Activated T-helper 2 cell treated with anti-CD3 and anti-CD28 coated beads, Interferon-gamma antibody, Interleukin-2, Interleukin-4, amounts not matched to agents 10 μg/mL and 5 μg/mL and 100 μg/mL, durations not matched to agents 14 hours and 24 hours and 36 hours (primary cell): Measurements from ENCODE around the gene RGMB. TPM values are rescaled to one million over a fixed set of nuclear protein-coding genes. Genes with fewer than 3 reads are reported as not detected.
A peak's percentile ranks its signal among the peaks of the same experiment; 100 is the strongest.
"Not testable (repeated sequence)": the region's sequence is repeated elsewhere in the genome, so short reads cannot be mapped to it uniquely, and the experiment has no call there.

Experiments
- DNase-seq: peaks from one replicate; pipeline ENCODE4 v3.0.0; 2021; ENCODE audit warnings: low spot score
- H3K27ac Mint-ChIP-seq: one replicate; pipeline ENCODE4 v1.8.0; 2021; ENCODE audit warnings: mixed read lengths
- H3K27me3 Mint-ChIP-seq: one replicate; pipeline ENCODE4 v1.8.0; 2021; ENCODE audit warnings: low read depth, mixed read lengths
- H3K36me3 Mint-ChIP-seq: one replicate; pipeline ENCODE4 v1.8.0; 2021; ENCODE audit warnings: low read depth, mixed read lengths
- H3K4me1 Mint-ChIP-seq: one replicate; pipeline ENCODE4 v1.8.0; 2021; ENCODE audit warnings: low read depth, mixed read lengths
- H3K4me3 Mint-ChIP-seq: one replicate; pipeline ENCODE4 v1.8.0; 2021; ENCODE audit warnings: low read depth, mild to moderate bottlenecking, moderate library complexity, mixed read lengths
- H3K9me3 Mint-ChIP-seq: one replicate; pipeline ENCODE4 v1.8.0; 2021; ENCODE audit warnings: mixed read lengths
- intact Hi-C: fragments of 100-400 bp; cut with micrococcal nuclease; formaldehyde crosslinking; loops from one replicate; pipeline ENCODE4 v1.15.1; 2023
- total RNA-seq: library from RNA; stranded (reverse); gene quantifications from 2 replicates; pipeline ENCODE4 v1.2.3, GENCODE V29; 2022

The RGMB gene
- total RNA-seq = 0.18 and 0.39 TPM in 2 replicates

DNA sequence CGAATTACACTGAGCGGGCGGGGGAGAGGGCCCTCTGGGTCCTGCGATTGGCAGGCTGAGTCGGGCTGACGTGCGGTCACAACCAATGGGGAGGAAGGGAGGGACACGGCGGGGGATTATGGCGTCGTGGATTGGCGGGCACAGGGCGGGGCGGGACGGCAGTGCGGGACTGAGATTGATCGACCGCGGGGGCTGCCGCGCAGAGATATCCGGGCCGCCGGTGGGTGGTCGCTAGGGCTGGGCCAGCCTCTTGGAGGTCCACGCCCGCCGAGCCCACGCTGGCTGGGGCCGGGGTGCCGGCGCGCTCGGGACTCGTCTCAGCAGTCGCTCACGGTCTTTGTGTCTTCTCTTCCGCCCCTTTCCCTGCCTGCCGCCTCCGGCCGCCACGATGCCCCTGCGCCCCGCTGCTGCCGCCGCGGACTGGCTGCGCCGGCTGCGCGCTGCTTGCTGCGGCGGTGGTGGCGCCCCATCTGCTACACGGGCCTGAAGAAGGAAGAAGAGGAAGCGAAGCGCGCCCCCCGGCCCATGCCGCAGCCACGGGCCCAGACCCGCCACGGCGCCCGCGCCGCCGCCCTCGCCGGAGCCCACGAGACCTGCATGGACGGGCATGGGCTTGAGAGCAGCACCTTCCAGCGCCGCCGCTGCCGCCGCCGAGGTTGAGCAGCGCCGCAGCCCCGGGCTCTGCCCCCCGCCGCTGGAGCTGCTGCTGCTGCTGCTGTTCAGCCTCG is at the start of gene RGMB:
Gene RGMB, plus strand, starts transcription at position 200 of the 728 bp plus-strand sequence. Its CDS starts 408 bp downstream, at position 608.
- Mint-ChIP-seq H3K4me3 (peak within 1 kb of the TSS; percentile 79), H3K27ac (no peak within 1 kb of the TSS), H3K9me3 (no peaks in the 10 kb centered on the region), H3K4me1 (peaks cover 40% of the 10 kb centered on the region), H3K36me3 (no peaks in the 10 kb centered on the region), H3K27me3 (peaks cover 80% of the 10 kb centered on the region)
- intact Hi-C loops = loop anchor here (2.0 to 10.0 kb wide), 5 partner anchors 101 to 1591 kb away; partner anchors contain the start of genes CHD1 and RIOK2
- peak; percentile 77 for DNase-seq

- no peaks in the 10 kb centered on the region for H3K27me3 Mint-ChIP-seq
These were observed 47.2 kb upstream of the RGMB start for GRCh38 chr5:98726258-98726657.

DNA sequence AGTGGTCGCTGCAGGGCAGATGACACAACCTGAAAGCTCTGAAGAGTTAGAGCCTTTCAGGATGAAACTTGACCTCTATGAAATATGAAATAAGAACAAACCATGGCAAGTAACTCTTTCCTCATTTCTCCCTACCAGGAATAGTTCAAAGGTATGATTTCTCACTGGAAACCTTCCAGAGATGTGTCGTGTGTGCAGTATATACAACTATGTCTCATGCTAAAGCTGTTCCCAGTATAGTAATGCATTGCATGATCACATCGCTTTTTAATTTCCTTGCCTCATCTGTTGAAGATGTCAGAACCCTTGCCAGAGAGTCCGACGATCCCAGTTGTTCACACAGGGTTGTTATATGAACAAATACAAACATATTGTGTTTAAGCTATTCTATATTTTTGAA is 45.8 kb upstream of the RGMB start:
- H3K36me3 Mint-ChIP-seq = no peaks in the 10 kb centered on the region
- H3K27ac Mint-ChIP-seq = no peak overlapping the region
- H3K4me3 Mint-ChIP-seq = no peak overlapping the region
- intact Hi-C loops = no loop called here
- DNase-seq = no peak
- H3K27me3 Mint-ChIP-seq = peaks cover 2% of the 10 kb centered on the region
- no peaks in the 10 kb centered on the region for H3K9me3 Mint-ChIP-seq
- no peaks in the 10 kb centered on the region for H3K4me1 Mint-ChIP-seq

More at GRCh38 chr5:98726258-98726657, 47.2 kb upstream of the RGMB start:
- DNase-seq = no peak
- H3K4me1 Mint-ChIP-seq = no peaks in the 10 kb centered on the region
- H3K4me3 Mint-ChIP-seq = no peak overlapping the region
- H3K36me3 Mint-ChIP-seq = no peaks in the 10 kb centered on the region
- no peak overlapping the region for H3K27ac Mint-ChIP-seq
- intact Hi-C loops = no loop called here
- H3K9me3 Mint-ChIP-seq = no peaks in the 10 kb centered on the region

GRCh38 chr5:98734646-98735045 is 38.8 kb upstream of the RGMB start:
- intact Hi-C loops = no loop called here
- peaks cover 2% of the 10 kb centered on the region for H3K27me3 Mint-ChIP-seq
- no peak overlapping the region for H3K27ac Mint-ChIP-seq
- no peak for DNase-seq
- no peaks in the 10 kb centered on the region for H3K36me3 Mint-ChIP-seq
- no peaks in the 10 kb centered on the region for H3K9me3 Mint-ChIP-seq
- H3K4me3 Mint-ChIP-seq = no peak overlapping the region
- no peaks in the 10 kb centered on the region for H3K4me1 Mint-ChIP-seq

- H3K36me3 Mint-ChIP-seq = no peaks in the 10 kb centered on the region
- no peak overlapping the region for H3K27ac Mint-ChIP-seq
- peaks cover 2% of the 10 kb centered on the region for H3K27me3 Mint-ChIP-seq
- H3K4me1 Mint-ChIP-seq = no peaks in the 10 kb centered on the region
- DNase-seq = no peak
- intact Hi-C loops = no loop called here
- no peak overlapping the region for H3K4me3 Mint-ChIP-seq
- no peaks in the 10 kb centered on the region for H3K9me3 Mint-ChIP-seq
These were observed 37.5 kb upstream of the RGMB start for GRCh38 chr5:98735806-98736507.

DNA sequence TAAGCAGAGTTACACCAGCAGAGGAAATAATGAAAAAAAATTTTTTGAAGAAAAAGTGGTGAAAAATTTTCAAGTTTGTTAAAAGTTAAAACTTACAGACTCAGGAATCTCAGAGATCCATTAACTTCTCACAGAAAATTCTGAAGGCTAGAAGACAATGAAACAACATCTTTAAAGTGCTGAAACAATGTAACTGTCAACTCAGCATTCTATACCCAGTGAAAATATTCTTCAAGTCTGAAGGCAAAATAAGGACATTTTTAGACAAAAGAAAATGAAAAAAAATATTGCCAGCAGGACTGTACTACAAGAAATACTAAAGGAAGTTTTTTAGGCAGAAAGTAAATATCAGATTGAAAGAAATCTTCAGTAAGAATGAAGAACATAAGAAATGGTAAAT is 36.7 kb upstream of the RGMB start:
- no peak for DNase-seq
- Mint-ChIP-seq H3K9me3 (no peaks in the 10 kb centered on the region), H3K4me1 (no peaks in the 10 kb centered on the region), H3K36me3 (no peaks in the 10 kb centered on the region), H3K4me3 (no peak overlapping the region), H3K27me3 (peaks cover 2% of the 10 kb centered on the region), H3K27ac (no peak overlapping the region)
- intact Hi-C loops = no loop called here

DNA sequence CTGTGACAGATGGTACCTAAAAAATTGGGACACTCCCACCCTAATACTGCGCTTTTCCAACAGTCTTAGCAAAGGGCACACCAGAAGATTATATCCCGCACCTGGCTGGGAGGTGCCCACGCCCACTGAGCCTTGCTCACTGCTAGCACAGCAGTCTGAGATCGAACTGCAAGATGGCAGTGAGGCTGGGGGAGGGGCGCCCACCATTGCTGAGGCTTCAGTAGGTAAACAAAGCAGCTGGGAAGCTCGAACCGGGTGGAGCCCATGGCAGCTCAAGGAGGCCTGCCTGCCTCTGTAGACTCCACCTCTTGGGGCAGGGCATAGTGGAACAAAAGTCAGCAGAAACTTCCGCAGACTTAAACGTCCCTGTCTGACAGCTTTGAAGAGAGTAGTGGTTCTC is 36.0 kb upstream of the RGMB start:
- H3K9me3 Mint-ChIP-seq, H3K4me1 Mint-ChIP-seq, H3K27me3 Mint-ChIP-seq, DNase-seq, H3K36me3 Mint-ChIP-seq, H3K4me3 Mint-ChIP-seq, intact Hi-C loops, H3K27ac Mint-ChIP-seq: not testable (repeated sequence)

- H3K9me3 Mint-ChIP-seq, H3K36me3 Mint-ChIP-seq, intact Hi-C loops, H3K4me1 Mint-ChIP-seq, DNase-seq, H3K4me3 Mint-ChIP-seq, H3K27me3 Mint-ChIP-seq, H3K27ac Mint-ChIP-seq: not testable (repeated sequence)
These were observed 34.8 kb upstream of the RGMB start for GRCh38 chr5:98738481-98739149.

DNA sequence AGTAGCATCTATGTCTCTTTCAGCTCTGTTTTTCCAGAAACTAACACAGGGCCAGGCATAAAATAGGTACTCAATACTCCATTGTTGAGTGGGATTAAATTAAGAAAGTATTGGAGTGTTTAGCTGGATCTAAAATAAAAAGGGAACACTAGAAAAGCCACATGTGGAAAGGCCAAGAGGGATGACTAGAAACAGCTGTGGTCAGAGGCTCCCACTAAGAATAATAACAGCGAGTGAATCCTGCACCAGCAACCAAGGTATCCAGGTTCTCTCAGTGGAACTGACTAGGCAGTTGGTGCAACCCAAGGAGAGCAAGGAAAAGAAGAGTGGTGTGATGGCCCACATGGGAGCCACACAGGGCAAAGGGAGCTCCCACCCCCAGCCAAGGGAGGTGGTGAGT is 31.5 kb upstream of the RGMB start:
- DNase-seq = no peak
- Mint-ChIP-seq H3K36me3 (no peaks in the 10 kb centered on the region), H3K9me3 (no peaks in the 10 kb centered on the region), H3K4me3 (no peak overlapping the region), H3K27me3 (peaks cover 12% of the 10 kb centered on the region), H3K27ac (no peak overlapping the region), H3K4me1 (no peaks in the 10 kb centered on the region)
- intact Hi-C loops = no loop called here

GRCh38 chr5:98742396-98743073 is 30.9 kb upstream of the RGMB start:
- H3K36me3 Mint-ChIP-seq = no peaks in the 10 kb centered on the region
- no peak overlapping the region for H3K27ac Mint-ChIP-seq
- no peak for DNase-seq
- no peak overlapping the region for H3K4me3 Mint-ChIP-seq
- H3K9me3 Mint-ChIP-seq = no peaks in the 10 kb centered on the region
- intact Hi-C loops = no loop called here
- H3K4me1 Mint-ChIP-seq = no peaks in the 10 kb centered on the region
- peaks cover 12% of the 10 kb centered on the region for H3K27me3 Mint-ChIP-seq

GRCh38 chr5:98748259-98748658 is 25.2 kb upstream of the RGMB start:
- H3K4me1 Mint-ChIP-seq, DNase-seq, H3K27ac Mint-ChIP-seq, H3K9me3 Mint-ChIP-seq, intact Hi-C loops, H3K36me3 Mint-ChIP-seq, H3K27me3 Mint-ChIP-seq, H3K4me3 Mint-ChIP-seq: not testable (repeated sequence)

GRCh38 chr5:98749046-98749445 is 24.4 kb upstream of the RGMB start:
- intact Hi-C loops = no loop called here
- DNase-seq = no peak
- Mint-ChIP-seq H3K36me3 (no peaks in the 10 kb centered on the region), H3K27me3 (peaks cover 7% of the 10 kb centered on the region), H3K27ac (no peak overlapping the region), H3K9me3 (no peaks in the 10 kb centered on the region), H3K4me1 (no peaks in the 10 kb centered on the region), H3K4me3 (no peak overlapping the region)
